Measurements from ENCODE around the gene MYO16. TPM values are rescaled to one million over a fixed set of nuclear protein-coding genes. Genes with fewer than 3 reads are reported as not detected.

Gene MYO16
- total RNA-seq, 1 experiment from 2014 or later, result 0.19 TPM

GRCh38 chr13:109157275-109157674 is 527.9 kb downstream of the MYO16 start:
- BruUV-seq (replicated peaks), result no TSS peak
- Mint-ChIP-seq H3K27ac (ENCODE audit: unreplicated experiment) (peak overlapping the region; percentile 91), H3K4me3 (ENCODE audit: low read depth, unreplicated experiment) (peak overlapping the region; percentile 57), H3K27me3 (ENCODE audit: unreplicated experiment) (no peaks in the 10 kb centered on the region), H3K4me1 (ENCODE audit: low read depth, unreplicated experiment) (peaks cover 40% of the 10 kb centered on the region), H3K9me3 (ENCODE audit: low read depth, unreplicated experiment) (no peaks in the 10 kb centered on the region), H3K36me3 (ENCODE audit: insufficient read depth, unreplicated experiment) (peaks cover 5% of the 10 kb centered on the region)
- TF ChIP-seq CTCF (IDR thresholded peaks at IDR 0.05; ENCODE audit: unreplicated experiment), result no peak
- CTCF ChIA-PET, result no interaction called here
- intact Hi-C loops (cut with micrococcal nuclease; ENCODE audit: unreplicated experiment), result loop anchor here (10.0 kb wide), 1 partner anchor 98 kb away; no protein-coding TSS in a partner anchor
- no peak for DNase-seq

- peaks cover 40% of the 10 kb centered on the region for H3K4me1 Mint-ChIP-seq (ENCODE audit: low read depth, unreplicated experiment)
- H3K4me3 Mint-ChIP-seq (ENCODE audit: low read depth, unreplicated experiment), result no peak overlapping the region
- H3K27ac Mint-ChIP-seq (ENCODE audit: unreplicated experiment), result no peak overlapping the region
- no peak for DNase-seq
- intact Hi-C loops (cut with micrococcal nuclease; ENCODE audit: unreplicated experiment), result loop anchor here (10.0 kb wide), 1 partner anchor 96 kb away; no protein-coding TSS in a partner anchor
- no peaks in the 10 kb centered on the region for H3K27me3 Mint-ChIP-seq (ENCODE audit: unreplicated experiment)
- no TSS peak for BruUV-seq (replicated peaks)
- H3K9me3 Mint-ChIP-seq (ENCODE audit: low read depth, unreplicated experiment), result no peaks in the 10 kb centered on the region
- CTCF ChIA-PET, result no interaction called here
- H3K36me3 Mint-ChIP-seq (ENCODE audit: insufficient read depth, unreplicated experiment), result peaks cover 5% of the 10 kb centered on the region
- no peak for TF ChIP-seq CTCF (IDR thresholded peaks at IDR 0.05; ENCODE audit: unreplicated experiment)
Measured at GRCh38 chr13:109158383-109158782, 529.0 kb downstream of the MYO16 start.

GRCh38 chr13:109159650-109160309 is 530.4 kb downstream of the MYO16 start:
- intact Hi-C loops (cut with micrococcal nuclease; ENCODE audit: unreplicated experiment), result loop anchor here (5.0 to 10.0 kb wide), 2 partner anchors 95 to 618 kb away; no protein-coding TSS in a partner anchor
- no peak for DNase-seq
- peaks cover 32% of the 10 kb centered on the region for H3K4me1 Mint-ChIP-seq (ENCODE audit: low read depth, unreplicated experiment)
- no peak overlapping the region for H3K27ac Mint-ChIP-seq (ENCODE audit: unreplicated experiment)
- peaks cover 5% of the 10 kb centered on the region for H3K36me3 Mint-ChIP-seq (ENCODE audit: insufficient read depth, unreplicated experiment)
- no peak overlapping the region for H3K4me3 Mint-ChIP-seq (ENCODE audit: low read depth, unreplicated experiment)
- no peaks in the 10 kb centered on the region for H3K9me3 Mint-ChIP-seq (ENCODE audit: low read depth, unreplicated experiment)
- no TSS peak for BruUV-seq (replicated peaks)
- CTCF ChIA-PET, result no interaction called here
- TF ChIP-seq CTCF (IDR thresholded peaks at IDR 0.05; ENCODE audit: unreplicated experiment), result no peak
- no peaks in the 10 kb centered on the region for H3K27me3 Mint-ChIP-seq (ENCODE audit: unreplicated experiment)

GRCh38 chr13:109160357-109160756 is 530.9 kb downstream of the MYO16 start:
- H3K4me1 Mint-ChIP-seq (ENCODE audit: low read depth, unreplicated experiment), result peaks cover 32% of the 10 kb centered on the region

More at GRCh38 chr13:109160357-109160756, 530.9 kb downstream of the MYO16 start:
- CTCF ChIA-PET, result no interaction called here
- H3K36me3 Mint-ChIP-seq (ENCODE audit: insufficient read depth, unreplicated experiment), result peaks cover 5% of the 10 kb centered on the region
- no TSS peak for BruUV-seq (replicated peaks)
- no peaks in the 10 kb centered on the region for H3K27me3 Mint-ChIP-seq (ENCODE audit: unreplicated experiment)
- intact Hi-C loops (cut with micrococcal nuclease; ENCODE audit: unreplicated experiment), result loop anchor here (5.0 kb wide), 1 partner anchor 617 kb away; no protein-coding TSS in a partner anchor
- H3K4me3 Mint-ChIP-seq (ENCODE audit: low read depth, unreplicated experiment), result no peak overlapping the region
- H3K27ac Mint-ChIP-seq (ENCODE audit: unreplicated experiment), result no peak overlapping the region
- no peak for TF ChIP-seq CTCF (IDR thresholded peaks at IDR 0.05; ENCODE audit: unreplicated experiment)
- H3K9me3 Mint-ChIP-seq (ENCODE audit: low read depth, unreplicated experiment), result no peaks in the 10 kb centered on the region
- DNase-seq, result no peak
